K562 (cell line): ENCODE measurements around the gene SPRING1. TPM values are rescaled to one million over a fixed set of nuclear protein-coding genes. Genes with fewer than 3 reads are reported as not detected.

Experiments used
- BRF2 ChIP-seq: IDR thresholded peaks from 3 replicates; pipeline ENCODE4 v1.6.1; 2011; ENCODE audit warnings: borderline replicate concordance, mild to moderate bottlenecking; ENCODE audit not compliant: insufficient read length, insufficient read depth
- CHD1 ChIP-seq: fragments of 200-600 bp; sonication (generic); IDR thresholded peaks from one replicate; pipeline ENCODE4 v1.6.1; 2012; ENCODE audit warnings: mild to moderate bottlenecking, moderate library complexity, low read length, inconsistent platforms
- CHD2 ChIP-seq: IDR thresholded peaks from 2 replicates; pipeline ENCODE4 v1.6.1; 2011; ENCODE audit warnings: low read depth, low read length
- ERF ChIP-seq: fragments of 450-650 bp; formaldehyde crosslinking; IDR thresholded peaks from 2 replicates; pipeline ENCODE4 v1.4.0; 2020; ENCODE audit warnings: mild to moderate bottlenecking, mixed read lengths
- HMGN3 ChIP-seq: IDR thresholded peaks from 2 replicates; pipeline ENCODE4 v1.6.1; 2011; ENCODE audit warnings: borderline replicate concordance, low read depth, mild to moderate bottlenecking, mixed read lengths, low read length; ENCODE audit not compliant: insufficient read length; ENCODE audit errors: extremely low read depth
- LCOR ChIP-seq: sonication (generic); formaldehyde crosslinking; IDR thresholded peaks from 2 replicates; pipeline ENCODE4 v1.8.0; 2022; ENCODE audit warnings: mild to moderate bottlenecking, missing genetic modification reagents
- MAZ ChIP-seq, 2 experiments: fragments of 450-650 bp in 1 of 2; sonication (generic) in 1 of 2; formaldehyde crosslinking; IDR thresholded peaks in 1 of 2; conservative IDR thresholded peaks in 1 of 2; 2 replicates each; pipeline versions ENCODE4 v1.4.0 to v1.5.0; 2020; ENCODE audit warnings: mild to moderate bottlenecking in 1 of 2, missing genetic modification reagents in 1 of 2
- MXI1 ChIP-seq: IDR thresholded peaks from 2 replicates; pipeline ENCODE4 v1.6.1; 2011; ENCODE audit warnings: low read depth, mild to moderate bottlenecking, improper control_type of control experiment, low read length
- PHF20 ChIP-seq: fragments of 450-650 bp; IDR thresholded peaks from 2 replicates; pipeline ENCODE4 v1.6.1; 2018; ENCODE audit not compliant: partially characterized antibody
- PKNOX1 ChIP-seq: fragments of 450-650 bp; IDR thresholded peaks from 2 replicates; pipeline ENCODE4 v1.6.1; 2016
- POLR2A ChIP-seq: fragments of 450-650 bp; conservative IDR thresholded peaks from 2 replicates; pipeline ENCODE4 v1.6.1; 2016
- POLR2AphosphoS5 ChIP-seq: IDR thresholded peaks from 2 replicates; pipeline ENCODE4 v1.6.1; 2011; ENCODE audit warnings: mild to moderate bottlenecking, low read depth, low read length, moderate library complexity; ENCODE audit not compliant: control insufficient read depth, insufficient read depth
- POLR2B ChIP-seq: fragments of 450-650 bp; IDR thresholded peaks from 2 replicates; pipeline ENCODE4 v1.6.1; 2018; ENCODE audit warnings: low read depth; ENCODE audit not compliant: partially characterized antibody
- TFE3 ChIP-seq: fragments of 450-650 bp; formaldehyde crosslinking; IDR thresholded peaks from 2 replicates; pipeline ENCODE4 v1.4.0; 2020; ENCODE audit warnings: mild to moderate bottlenecking, mixed read lengths
- ZNF146 ChIP-seq: IDR thresholded peaks from one replicate; pipeline ENCODE4 v1.6.1; 2018; ENCODE audit warnings: missing compliant biosample characterization; ENCODE audit not compliant: unreplicated experiment
- ZNF165 ChIP-seq: fragments of 250-450 bp; sonication (Bioruptor Pico); IDR thresholded peaks from 2 replicates; pipeline ENCODE4 v1.4.0; 2020; ENCODE audit warnings: borderline replicate concordance
- ZNF174 ChIP-seq: fragments of 250-450 bp; sonication (Bioruptor Pico); IDR thresholded peaks from 2 replicates; pipeline ENCODE4 v1.4.0; 2020; ENCODE audit warnings: mild to moderate bottlenecking
- ZNF274 ChIP-seq: IDR thresholded peaks from 2 replicates; pipeline ENCODE4 v1.6.1; 2011; ENCODE audit warnings: low read depth, mild to moderate bottlenecking, low read length, moderate library complexity, borderline replicate concordance
- ZNF311 ChIP-seq: fragments of 250-450 bp; sonication (Bioruptor Pico); IDR thresholded peaks from 2 replicates; pipeline ENCODE4 v1.4.0; 2020; ENCODE audit warnings: mild to moderate bottlenecking, moderate library complexity
- ZNF511 ChIP-seq: sonication (generic); formaldehyde crosslinking; IDR thresholded peaks from 2 replicates; pipeline ENCODE4 v1.8.0; 2022; ENCODE audit warnings: mild to moderate bottlenecking, missing genetic modification reagents
- ZNF668 ChIP-seq: fragments of 250-450 bp; sonication (Bioruptor Pico); IDR thresholded peaks from 2 replicates; pipeline ENCODE4 v1.8.0; 2022; ENCODE audit warnings: mild to moderate bottlenecking, inconsistent platforms
- polyA plus RNA-seq, 8 experiments: library from polyadenylated mRNA; depleted of rRNA in 4 of 8; stranded (reverse) in 5 of 8; unstranded in 3 of 8; fragments of >200 nt; fragmentation: Nextera tagmentation in 2 of 8; fragmentation: Illumina TruSeq in 1 of 8; extraction: Ambion mirVana in 2 of 8; extraction: Trizol in 1 of 8; gene quantifications; 2 replicates each; pipeline versions ENCODE4 v1.2.1 to v1.2.3, GENCODE V29; 2011 to 2014; ENCODE audit warnings: inconsistent platforms in 1 of 8, missing spikeins in 1 of 8
- total RNA-seq, 7 experiments: library from RNA; depleted of rRNA in 6 of 7; stranded (reverse); fragments of >200 nt in 6 of 7; fragmentation: Illumina TruSeq in 2 of 7; extraction: Trizol in 2 of 7; gene quantifications; 2 replicates each; pipeline versions ENCODE4 v1.2.1 to v1.2.3, GENCODE V29; 2011 to 2021; ENCODE audit warnings: low replicate concordance in 1 of 7
- TF ChIP-seq, protein P1 (sequence below), 3 experiments: fragments of 200-800 bp in 1 of 3; sonication (Bioruptor generic) in 1 of 3; sonication (generic) in 1 of 3; formaldehyde crosslinking in 1 of 3; IDR thresholded peaks; 2 replicates each; pipeline versions ENCODE4 v1.6.1 to v1.8.0; 2016 to 2022; ENCODE audit warnings: mild to moderate bottlenecking in 2 of 3, missing compliant biosample characterization in 2 of 3, missing genetic modification characterization in 2 of 3, missing genetic modification reagents in 1 of 3

The SPRING1 gene
- total and polyA plus RNA-seq, 9 of the 15 experiments (the other 6 are each of a cell fraction or from before 2014, with no cell fraction given): 1.1 to 20.0 (median 8.0) TPM

- TF ChIP-seq, protein P1, sequence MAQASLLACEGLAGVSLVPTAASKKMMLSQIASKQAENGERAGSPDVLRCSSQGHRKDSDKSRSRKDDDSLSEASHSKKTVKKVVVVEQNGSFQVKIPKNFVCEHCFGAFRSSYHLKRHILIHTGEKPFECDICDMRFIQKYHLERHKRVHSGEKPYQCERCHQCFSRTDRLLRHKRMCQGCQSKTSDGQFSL (CRISPR knock-in tag; IDR thresholded peaks at IDR 0.05): no peak
- TF ChIP-seq, protein P1 (tag; IDR thresholded peaks at IDR 0.05): no peak
- TF ChIP-seq ZNF511 (CRISPR knock-in tag) (no peak), HMGN3 (peak; percentile 89), POLR2A (no peak; the same call in 1 of the 2 replicates), MAZ (CRISPR knock-in tag; conservative IDR thresholded peaks at IDR 0.05 in 1 of 2, IDR thresholded peaks at IDR 0.05 in 1 of 2) (peak; percentile 57 to 73), PKNOX1 (peak; percentile 89), LCOR (CRISPR knock-in tag) (no peak), POLR2B (no peak), CHD1 (no peak), ERF (CRISPR knock-in tag) (no peak), ZNF174 (no peak), CHD2 (0 out of 2 replicates have a peak, but pooled peaks have one; percentile 54), TFE3 (CRISPR knock-in tag) (peak; percentile 96), MXI1 (no peak), ZNF165 (CRISPR knock-in tag) (no peak), ZNF668 (CRISPR knock-in tag) (0 out of 2 replicates have a peak, but pooled peaks have one; percentile 34), PHF20 (no peak), ZNF274 (no peak), ZNF311 (CRISPR knock-in tag) (no peak), POLR2AphosphoS5 (peak; percentile 36; the same call in 1 of the 2 replicates), ZNF146 (CRISPR knock-in tag) (no peak), BRF2 (no peak)
Observed at GRCh38 chr12:116737774-116738657, at the start of gene SPRING1, which contains the start of gene RNFT2 (continued).
